Measurements from ENCODE around the gene RIPK1.
"Not testable (repeated sequence)": the region's sequence is repeated elsewhere in the genome, so short reads cannot be mapped to it uniquely, and the experiment has no call there.

Gene RIPK1

GRCh38 chr6:3077430-3077829 lies 9.1 kb downstream of the RIPK1 start:
- Histone ChIP-seq H3F3A (ENCODE audit: insufficient read depth, low read length) (no peaks in the 10 kb centered on the region), H2AFZ (ENCODE audit: low read length) (no peak overlapping the region), H3K4me2 (ENCODE audit: low read length) (no peak overlapping the region; the same call in 1 of the 2 replicates), H3K9ac (ENCODE audit: low read length) (no peak overlapping the region), H3K9me3 (ENCODE audit: low read length) (no peaks in the 10 kb centered on the region), H3K79me2 (ENCODE audit: insufficient read depth, low read length) (peaks cover 35% of the 10 kb centered on the region), H3K4me1 (ENCODE audit: insufficient read depth, low read length, severe bottlenecking) (peaks cover 32% of the 10 kb centered on the region), H3K9me2 (ENCODE audit: low read depth, low read length) (no peaks in the 10 kb centered on the region), H3K36me3 (ENCODE audit: insufficient read depth, low read length) (peaks cover 57% of the 10 kb centered on the region), H4K20me1 (ENCODE audit: insufficient read depth, low read length) (no peaks in the 10 kb centered on the region), H3K4me3 (ENCODE audit: low read depth, low read length, poor library complexity, severe bottlenecking) (no peak overlapping the region), H3K27ac (ENCODE audit: low read depth, low read length, poor library complexity, severe bottlenecking) (peak overlapping the region; percentile 39), H3K27me3 (ENCODE audit: insufficient read depth, low read length) (no peaks in the 10 kb centered on the region)
- TF ChIP-seq EZH2 (IDR thresholded peaks at IDR 0.05; ENCODE audit: borderline replicate concordance, low read length) (no peak), CTCF (IDR thresholded peaks at IDR 0.05; ENCODE audit: low read length) (no peak)

GRCh38 chr6:3078952-3079351 lies 10.7 kb downstream of the RIPK1 start:
- not testable (repeated sequence) for H3K27ac ChIP-seq (ENCODE audit: low read depth, low read length, poor library complexity, severe bottlenecking); H3F3A ChIP-seq (ENCODE audit: insufficient read depth, low read length); H4K20me1 ChIP-seq (ENCODE audit: insufficient read depth, low read length); H3K9me3 ChIP-seq (ENCODE audit: low read length); H3K27me3 ChIP-seq (ENCODE audit: insufficient read depth, low read length); H3K4me3 ChIP-seq (ENCODE audit: low read depth, low read length, poor library complexity, severe bottlenecking); H2AFZ ChIP-seq (ENCODE audit: low read length); H3K4me2 ChIP-seq (ENCODE audit: low read length); H3K9me2 ChIP-seq (ENCODE audit: low read depth, low read length); H3K9ac ChIP-seq (ENCODE audit: low read length)
- H3K4me1 ChIP-seq (ENCODE audit: insufficient read depth, low read length, severe bottlenecking), result peaks cover 24% of the 10 kb centered on the region
- peaks cover 22% of the 10 kb centered on the region for H3K79me2 ChIP-seq (ENCODE audit: insufficient read depth, low read length)
- peaks cover 68% of the 10 kb centered on the region for H3K36me3 ChIP-seq (ENCODE audit: insufficient read depth, low read length)

- TF ChIP-seq EZH2 (IDR thresholded peaks at IDR 0.05; ENCODE audit: borderline replicate concordance, low read length), result no peak
- no peak for TF ChIP-seq CTCF (IDR thresholded peaks at IDR 0.05; ENCODE audit: low read length)
- H3K4me1 ChIP-seq (ENCODE audit: insufficient read depth, low read length, severe bottlenecking), result peaks cover 16% of the 10 kb centered on the region
- no peaks in the 10 kb centered on the region for H3K27me3 ChIP-seq (ENCODE audit: insufficient read depth, low read length)
- H3K9ac ChIP-seq (ENCODE audit: low read length), result no peak overlapping the region
- H4K20me1 ChIP-seq (ENCODE audit: insufficient read depth, low read length), result no peaks in the 10 kb centered on the region
- no peak overlapping the region for H3K27ac ChIP-seq (ENCODE audit: low read depth, low read length, poor library complexity, severe bottlenecking)
- no peak overlapping the region for H3K4me2 ChIP-seq (ENCODE audit: low read length)
- peaks cover 17% of the 10 kb centered on the region for H3K79me2 ChIP-seq (ENCODE audit: insufficient read depth, low read length)
- no peaks in the 10 kb centered on the region for H3K9me3 ChIP-seq (ENCODE audit: low read length)
- no peaks in the 10 kb centered on the region for H3F3A ChIP-seq (ENCODE audit: insufficient read depth, low read length)
- H3K36me3 ChIP-seq (ENCODE audit: insufficient read depth, low read length), result peaks cover 74% of the 10 kb centered on the region
- no peak overlapping the region for H3K4me3 ChIP-seq (ENCODE audit: low read depth, low read length, poor library complexity, severe bottlenecking)
- H3K9me2 ChIP-seq (ENCODE audit: low read depth, low read length), result no peaks in the 10 kb centered on the region
- H2AFZ ChIP-seq (ENCODE audit: low read length), result no peak overlapping the region
Observed at GRCh38 chr6:3079682-3080081, 11.4 kb downstream of the RIPK1 start.

DNA sequence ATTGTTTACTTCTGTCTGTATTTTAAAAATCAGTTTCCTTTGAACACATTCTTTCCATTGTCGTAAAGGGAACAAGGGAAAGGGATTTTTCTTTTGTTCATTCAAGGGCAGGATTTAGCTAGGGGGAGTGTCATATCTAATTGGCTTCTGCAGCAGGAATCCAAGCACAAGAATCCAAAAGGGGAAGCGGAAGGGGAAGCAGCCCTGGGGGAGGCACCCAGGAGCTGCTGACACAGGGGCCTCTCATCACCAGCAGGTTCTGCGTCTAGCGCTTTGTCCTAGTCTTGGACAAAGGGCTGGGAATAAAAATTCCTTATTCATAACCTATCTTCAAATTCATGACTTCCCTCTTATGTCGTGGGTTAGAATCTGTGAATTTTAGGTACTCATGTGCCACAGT lies 13.7 kb downstream of the RIPK1 start:
- Histone ChIP-seq H3F3A (ENCODE audit: insufficient read depth, low read length) (no peaks in the 10 kb centered on the region), H3K27ac (ENCODE audit: low read depth, low read length, poor library complexity, severe bottlenecking) (no peak overlapping the region), H4K20me1 (ENCODE audit: insufficient read depth, low read length) (no peaks in the 10 kb centered on the region), H3K9me2 (ENCODE audit: low read depth, low read length) (no peaks in the 10 kb centered on the region), H2AFZ (ENCODE audit: low read length) (no peak overlapping the region), H3K4me3 (ENCODE audit: low read depth, low read length, poor library complexity, severe bottlenecking) (no peak overlapping the region), H3K4me2 (ENCODE audit: low read length) (no peak overlapping the region), H3K9me3 (ENCODE audit: low read length) (no peaks in the 10 kb centered on the region), H3K27me3 (ENCODE audit: insufficient read depth, low read length) (no peaks in the 10 kb centered on the region), H3K9ac (ENCODE audit: low read length) (no peak overlapping the region), H3K79me2 (ENCODE audit: insufficient read depth, low read length) (no peaks in the 10 kb centered on the region), H3K4me1 (ENCODE audit: insufficient read depth, low read length, severe bottlenecking) (no peaks in the 10 kb centered on the region), H3K36me3 (ENCODE audit: insufficient read depth, low read length) (peaks cover 93% of the 10 kb centered on the region)
- TF ChIP-seq CTCF (IDR thresholded peaks at IDR 0.05; ENCODE audit: low read length), result no peak
- no peak for TF ChIP-seq EZH2 (IDR thresholded peaks at IDR 0.05; ENCODE audit: borderline replicate concordance, low read length)

Data from OCI-LY1 (cell line).